Measurements from ENCODE around the gene TIA1.
"Not testable (repeated sequence)": the region's sequence is repeated elsewhere in the genome, so short reads cannot be mapped to it uniquely, and the experiment has no call there.

The TIA1 gene

GRCh38 chr2:70233926-70234325 lies 14.5 kb downstream of the TIA1 start:
- Histone ChIP-seq H3K9ac (no peak overlapping the region), H3K4me1 (ENCODE audit: low read depth, poor library complexity, severe bottlenecking) (peaks cover 22% of the 10 kb centered on the region), H3K36me3 (ENCODE audit: insufficient read depth) (peaks cover 8% of the 10 kb centered on the region; the same call in 1 of the 2 replicates), H4K20me1 (ENCODE audit: insufficient read depth) (no peaks in the 10 kb centered on the region), H2AFZ (ENCODE audit: low read depth) (no peak overlapping the region), H3K4me3 (IDR thresholded peaks at IDR 0.05; ENCODE audit: insufficient read depth, low read depth, low read length) (no peak overlapping the region), H3K27ac (no peak overlapping the region), H3K27me3 (ENCODE audit: insufficient read depth, low read depth) (no peaks in the 10 kb centered on the region), H3K4me2 (no peak overlapping the region), H3K79me2 (ENCODE audit: insufficient read depth, low read depth) (peaks cover 33% of the 10 kb centered on the region)
- TF ChIP-seq CTCF (conservative IDR thresholded peaks at IDR 0.05; ENCODE audit: low read depth, low read length) = no peak

GRCh38 chr2:70226781-70227180 lies 21.6 kb downstream of the TIA1 start:
- TF ChIP-seq CTCF (conservative IDR thresholded peaks at IDR 0.05; ENCODE audit: low read depth, low read length) = no peak
- Histone ChIP-seq H3K4me1 (ENCODE audit: low read depth, poor library complexity, severe bottlenecking) (peaks cover 35% of the 10 kb centered on the region), H3K27ac (peak overlapping the region; percentile 34), H3K4me3 (IDR thresholded peaks at IDR 0.05; ENCODE audit: insufficient read depth, low read depth, low read length) (no peak overlapping the region), H3K79me2 (ENCODE audit: insufficient read depth, low read depth) (peaks cover 6% of the 10 kb centered on the region; the same call in 1 of the 2 replicates), H3K27me3 (ENCODE audit: insufficient read depth, low read depth) (no peaks in the 10 kb centered on the region), H3K4me2 (peak overlapping the region; percentile 30; the same call in 1 of the 2 replicates), H2AFZ (ENCODE audit: low read depth) (no peak overlapping the region), H3K9ac (no peak overlapping the region), H3K36me3 (ENCODE audit: insufficient read depth) (peaks cover 22% of the 10 kb centered on the region; the same call in 1 of the 2 replicates), H4K20me1 (ENCODE audit: insufficient read depth) (no peaks in the 10 kb centered on the region)

- H3K4me3 ChIP-seq (IDR thresholded peaks at IDR 0.05; ENCODE audit: insufficient read depth, low read depth, low read length); H3K79me2 ChIP-seq (ENCODE audit: insufficient read depth, low read depth); H3K27ac ChIP-seq; H3K4me2 ChIP-seq; H3K27me3 ChIP-seq (ENCODE audit: insufficient read depth, low read depth); H2AFZ ChIP-seq (ENCODE audit: low read depth); H3K9ac ChIP-seq; H4K20me1 ChIP-seq (ENCODE audit: insufficient read depth): not testable (repeated sequence)
- peaks cover 15% of the 10 kb centered on the region; the same call in 1 of the 2 replicates for H3K36me3 ChIP-seq (ENCODE audit: insufficient read depth)
- H3K4me1 ChIP-seq (ENCODE audit: low read depth, poor library complexity, severe bottlenecking) = peaks cover 55% of the 10 kb centered on the region
Measured at GRCh38 chr2:70223305-70223704, 25.1 kb downstream of the TIA1 start.

- TF ChIP-seq CTCF (conservative IDR thresholded peaks at IDR 0.05; ENCODE audit: low read depth, low read length) = no peak
Measured at GRCh38 chr2:70214953-70215549, 33.4 kb downstream of the TIA1 start.

GRCh38 chr2:70214365-70214764 lies 34.1 kb downstream of the TIA1 start:
- Histone ChIP-seq H3K9ac (no peak overlapping the region), H3K36me3 (ENCODE audit: insufficient read depth) (0 out of 2 replicates have a peak, but pooled peaks cover 6% of the 10 kb centered on the region), H4K20me1 (ENCODE audit: insufficient read depth) (no peaks in the 10 kb centered on the region), H3K79me2 (ENCODE audit: insufficient read depth, low read depth) (no peaks in the 10 kb centered on the region), H2AFZ (ENCODE audit: low read depth) (no peak overlapping the region), H3K4me3 (IDR thresholded peaks at IDR 0.05; ENCODE audit: insufficient read depth, low read depth, low read length) (no peak overlapping the region), H3K27me3 (ENCODE audit: insufficient read depth, low read depth) (no peaks in the 10 kb centered on the region), H3K27ac (no peak overlapping the region), H3K4me2 (no peak overlapping the region), H3K4me1 (ENCODE audit: low read depth, poor library complexity, severe bottlenecking) (peaks cover 23% of the 10 kb centered on the region)
- no peak for TF ChIP-seq CTCF (conservative IDR thresholded peaks at IDR 0.05; ENCODE audit: low read depth, low read length)

More at GRCh38 chr2:70214953-70215549, 33.4 kb downstream of the TIA1 start:
- H3K4me2 ChIP-seq = no peak overlapping the region
- H3K27me3 ChIP-seq (ENCODE audit: insufficient read depth, low read depth) = no peaks in the 10 kb centered on the region
- H3K9ac ChIP-seq = no peak overlapping the region
- H2AFZ ChIP-seq (ENCODE audit: low read depth) = no peak overlapping the region
- no peak overlapping the region for H3K4me3 ChIP-seq (IDR thresholded peaks at IDR 0.05; ENCODE audit: insufficient read depth, low read depth, low read length)
- H3K4me1 ChIP-seq (ENCODE audit: low read depth, poor library complexity, severe bottlenecking) = peaks cover 30% of the 10 kb centered on the region
- H3K27ac ChIP-seq = no peak overlapping the region
- no peaks in the 10 kb centered on the region for H3K79me2 ChIP-seq (ENCODE audit: insufficient read depth, low read depth)
- H3K36me3 ChIP-seq (ENCODE audit: insufficient read depth) = 0 out of 2 replicates have a peak, but pooled peaks cover 3% of the 10 kb centered on the region
- no peaks in the 10 kb centered on the region for H4K20me1 ChIP-seq (ENCODE audit: insufficient read depth)

Data from KMS-11 (cell line).